C4-2B (cell line): ENCODE data around the gene TRIP6.

Experiments
- ZFX ChIP-seq: fragments of 450-650 bp; IDR thresholded peaks from 2 replicates; pipeline ENCODE4 v1.6.1; 2017
- TF ChIP-seq, protein P1 (sequence below): fragments of 450-650 bp; conservative IDR thresholded peaks from 2 replicates; pipeline ENCODE4 v1.5.1; 2017; ENCODE audit warnings: mild to moderate bottlenecking

DNA sequence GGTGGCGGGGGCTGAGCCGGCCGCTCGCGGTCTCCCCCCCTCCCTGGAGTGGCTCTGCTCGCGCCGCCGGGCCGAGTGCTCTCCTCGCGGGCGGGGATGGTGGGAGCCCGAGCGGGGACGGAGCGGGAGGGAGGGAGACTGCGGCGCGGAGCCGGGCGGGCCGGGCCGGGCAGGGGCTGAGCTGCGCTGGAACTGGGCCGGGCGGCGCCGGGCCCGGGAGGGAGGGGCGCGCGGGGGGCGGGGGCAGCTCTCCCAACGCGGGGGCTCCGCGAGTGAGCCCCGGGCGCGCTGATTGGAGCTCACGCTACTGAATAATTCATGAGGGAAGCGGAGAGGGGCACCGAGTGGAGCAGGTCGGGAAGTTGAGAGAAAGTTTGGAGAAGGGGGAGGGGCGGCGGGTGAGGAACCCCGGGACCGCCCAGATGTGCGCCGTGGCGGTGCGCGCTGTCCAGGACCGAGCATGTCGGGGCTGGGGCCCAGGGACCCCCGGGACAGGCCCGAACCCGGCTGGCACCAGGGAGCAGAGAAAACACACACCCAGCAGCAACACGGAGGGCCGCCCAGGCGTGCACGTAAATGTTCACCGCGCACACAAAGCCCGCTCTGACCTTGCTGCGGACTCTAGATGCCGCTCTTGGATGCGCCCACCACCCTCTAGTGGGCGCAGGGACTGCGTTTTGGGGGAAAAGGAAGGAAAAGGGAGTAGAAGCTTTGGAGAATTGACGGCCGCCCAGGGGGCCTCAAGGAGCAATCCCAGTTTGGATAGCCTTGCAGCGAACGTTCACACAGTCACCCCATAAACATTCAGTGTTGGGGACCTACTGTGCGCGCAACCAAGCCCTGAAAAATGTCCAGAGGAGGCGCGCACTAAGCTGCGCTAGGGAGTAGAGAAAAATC, 39.6 kb upstream of the TRIP6 start, which contains the start of gene EPHB4:
- TF ChIP-seq, protein P1, sequence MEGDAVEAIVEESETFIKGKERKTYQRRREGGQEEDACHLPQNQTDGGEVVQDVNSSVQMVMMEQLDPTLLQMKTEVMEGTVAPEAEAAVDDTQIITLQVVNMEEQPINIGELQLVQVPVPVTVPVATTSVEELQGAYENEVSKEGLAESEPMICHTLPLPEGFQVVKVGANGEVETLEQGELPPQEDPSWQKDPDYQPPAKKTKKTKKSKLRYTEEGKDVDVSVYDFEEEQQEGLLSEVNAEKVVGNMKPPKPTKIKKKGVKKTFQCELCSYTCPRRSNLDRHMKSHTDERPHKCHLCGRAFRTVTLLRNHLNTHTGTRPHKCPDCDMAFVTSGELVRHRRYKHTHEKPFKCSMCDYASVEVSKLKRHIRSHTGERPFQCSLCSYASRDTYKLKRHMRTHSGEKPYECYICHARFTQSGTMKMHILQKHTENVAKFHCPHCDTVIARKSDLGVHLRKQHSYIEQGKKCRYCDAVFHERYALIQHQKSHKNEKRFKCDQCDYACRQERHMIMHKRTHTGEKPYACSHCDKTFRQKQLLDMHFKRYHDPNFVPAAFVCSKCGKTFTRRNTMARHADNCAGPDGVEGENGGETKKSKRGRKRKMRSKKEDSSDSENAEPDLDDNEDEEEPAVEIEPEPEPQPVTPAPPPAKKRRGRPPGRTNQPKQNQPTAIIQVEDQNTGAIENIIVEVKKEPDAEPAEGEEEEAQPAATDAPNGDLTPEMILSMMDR: no peak
- TF ChIP-seq ZFX: 0 out of 2 replicates have a peak, but pooled peaks have one; percentile 73
